Activated CD8-positive, alpha-beta memory T cell treated with anti-CD3 and anti-CD28 coated beads, Interleukin-2, amount 10 ng/mL, durations not matched to agents 7 days and 5 days (primary cell): ENCODE data around the gene ZNF521. TPM values are rescaled to one million over a fixed set of nuclear protein-coding genes. Genes with fewer than 3 reads are reported as not detected.

Experiments used
- ATAC-seq: fragments of 150-1000 bp; cut with Tn5 transposase; one replicate; pipeline ENCODE4 v1.10.0; 2021; ENCODE audit warnings: moderate library complexity
- CTCF ChIA-PET: fragments of 350-600 bp; sonication (Branson Sonifier 250); formaldehyde crosslinking; loops from one replicate; lab custom pipeline; 2021; ENCODE audit warnings: antibody characterized with exemption; lab: Charles Lee
- DNase-seq: peaks from one replicate; pipeline ENCODE4 v3.0.0-alpha.2; 2020
- H3K27ac Mint-ChIP-seq: one replicate; pipeline ENCODE4 v1.8.0; 2021; ENCODE audit warnings: mild to moderate bottlenecking, mixed read lengths
- H3K27me3 Mint-ChIP-seq: one replicate; pipeline ENCODE4 v1.8.0; 2021; ENCODE audit warnings: mixed read lengths
- H3K36me3 Mint-ChIP-seq: one replicate; pipeline ENCODE4 v1.8.0; 2021; ENCODE audit warnings: mild to moderate bottlenecking, mixed read lengths
- H3K4me1 Mint-ChIP-seq: one replicate; pipeline ENCODE4 v1.8.0; 2021; ENCODE audit warnings: mixed read lengths
- H3K4me3 Mint-ChIP-seq: one replicate; pipeline ENCODE4 v1.8.0; 2021; ENCODE audit warnings: mild to moderate bottlenecking, moderate library complexity, mixed read lengths
- H3K9me3 Mint-ChIP-seq: one replicate; pipeline ENCODE4 v1.8.0; 2022; ENCODE audit warnings: low read depth, mixed read lengths
- total RNA-seq, 2 experiments: library from RNA; stranded (reverse); gene quantifications; one replicate each; pipeline ENCODE4 v1.2.3, GENCODE V29; 2021

Gene ZNF521
- total RNA-seq, 2 experiments from 2014 or later = not detected

GRCh38 chr18:25077944-25078723 is 273.8 kb downstream of the ZNF521 start:
- no peaks in the 10 kb centered on the region for H3K36me3 Mint-ChIP-seq
- H3K27ac Mint-ChIP-seq = no peak overlapping the region
- DNase-seq (no peak), ATAC-seq (no peak)
- CTCF ChIA-PET = no interaction called here
- H3K27me3 Mint-ChIP-seq = no peaks in the 10 kb centered on the region
- H3K9me3 Mint-ChIP-seq = peaks cover 4% of the 10 kb centered on the region
- H3K4me3 Mint-ChIP-seq = no peak overlapping the region
- H3K4me1 Mint-ChIP-seq = no peaks in the 10 kb centered on the region

GRCh38 chr18:25077038-25077943 is 274.7 kb downstream of the ZNF521 start:
- Mint-ChIP-seq H3K27me3 (no peaks in the 10 kb centered on the region), H3K9me3 (peaks cover 4% of the 10 kb centered on the region), H3K4me1 (no peaks in the 10 kb centered on the region), H3K36me3 (no peaks in the 10 kb centered on the region), H3K4me3 (no peak overlapping the region), H3K27ac (no peak overlapping the region)
- DNase-seq (no peak), ATAC-seq (no peak)
- CTCF ChIA-PET = no interaction called here

GRCh38 chr18:25075783-25076182 is 276.2 kb downstream of the ZNF521 start:
- CTCF ChIA-PET = no interaction called here

GRCh38 chr18:25075331-25075730 is 276.6 kb downstream of the ZNF521 start:
- CTCF ChIA-PET = no interaction called here
- Mint-ChIP-seq H3K4me3 (no peak overlapping the region), H3K27ac (no peak overlapping the region), H3K36me3 (no peaks in the 10 kb centered on the region), H3K4me1 (no peaks in the 10 kb centered on the region), H3K9me3 (peaks cover 4% of the 10 kb centered on the region), H3K27me3 (no peaks in the 10 kb centered on the region)
- no peak for ATAC-seq
- no peak for DNase-seq

More at GRCh38 chr18:25075783-25076182, 276.2 kb downstream of the ZNF521 start:
- no peaks in the 10 kb centered on the region for H3K36me3 Mint-ChIP-seq
- H3K27ac Mint-ChIP-seq = no peak overlapping the region
- no peak overlapping the region for H3K4me3 Mint-ChIP-seq
- ATAC-seq (no peak), DNase-seq (no peak)
- H3K4me1 Mint-ChIP-seq = no peaks in the 10 kb centered on the region
- peaks cover 4% of the 10 kb centered on the region for H3K9me3 Mint-ChIP-seq
- no peaks in the 10 kb centered on the region for H3K27me3 Mint-ChIP-seq

GRCh38 chr18:25074925-25075324 is 277.0 kb downstream of the ZNF521 start:
- no peak for DNase-seq
- ATAC-seq = no peak
- Mint-ChIP-seq H3K27me3 (no peaks in the 10 kb centered on the region), H3K4me3 (no peak overlapping the region), H3K4me1 (no peaks in the 10 kb centered on the region), H3K27ac (no peak overlapping the region), H3K36me3 (no peaks in the 10 kb centered on the region), H3K9me3 (peaks cover 4% of the 10 kb centered on the region)
- CTCF ChIA-PET = no interaction called here

GRCh38 chr18:25072205-25072604 is 279.8 kb downstream of the ZNF521 start:
- H3K27me3 Mint-ChIP-seq = no peaks in the 10 kb centered on the region
- no peak overlapping the region for H3K27ac Mint-ChIP-seq
- DNase-seq = no peak
- peaks cover 2% of the 10 kb centered on the region for H3K9me3 Mint-ChIP-seq
- H3K36me3 Mint-ChIP-seq = no peaks in the 10 kb centered on the region
- CTCF ChIA-PET = no interaction called here
- no peak for ATAC-seq
- no peaks in the 10 kb centered on the region for H3K4me1 Mint-ChIP-seq
- H3K4me3 Mint-ChIP-seq = no peak overlapping the region

GRCh38 chr18:25067275-25068025 is 284.5 kb downstream of the ZNF521 start:
- Mint-ChIP-seq H3K4me3 (no peak overlapping the region), H3K27ac (no peak overlapping the region), H3K4me1 (no peaks in the 10 kb centered on the region), H3K27me3 (no peaks in the 10 kb centered on the region), H3K36me3 (no peaks in the 10 kb centered on the region), H3K9me3 (no peaks in the 10 kb centered on the region)
- CTCF ChIA-PET = no interaction called here
- DNase-seq = no peak
- ATAC-seq = no peak

- Mint-ChIP-seq H3K9me3 (no peaks in the 10 kb centered on the region), H3K4me1 (no peaks in the 10 kb centered on the region), H3K36me3 (no peaks in the 10 kb centered on the region), H3K27me3 (no peaks in the 10 kb centered on the region), H3K27ac (no peak overlapping the region), H3K4me3 (no peak overlapping the region)
- ATAC-seq (no peak), DNase-seq (no peak)
- CTCF ChIA-PET = no interaction called here
Observed at GRCh38 chr18:25066516-25066915, 285.4 kb downstream of the ZNF521 start.

GRCh38 chr18:25062720-25063119 is 289.2 kb downstream of the ZNF521 start:
- no peak overlapping the region for H3K27ac Mint-ChIP-seq

GRCh38 chr18:25061395-25061794 is 290.6 kb downstream of the ZNF521 start:
- DNase-seq (no peak), ATAC-seq (no peak)
- Mint-ChIP-seq H3K9me3 (no peaks in the 10 kb centered on the region), H3K27ac (no peak overlapping the region), H3K4me1 (no peaks in the 10 kb centered on the region), H3K4me3 (no peak overlapping the region), H3K36me3 (no peaks in the 10 kb centered on the region), H3K27me3 (no peaks in the 10 kb centered on the region)
- CTCF ChIA-PET = no interaction called here

More at GRCh38 chr18:25062720-25063119, 289.2 kb downstream of the ZNF521 start:
- CTCF ChIA-PET = no interaction called here
- ATAC-seq (no peak), DNase-seq (no peak)
- H3K4me1 Mint-ChIP-seq = no peaks in the 10 kb centered on the region
- no peaks in the 10 kb centered on the region for H3K9me3 Mint-ChIP-seq
- no peaks in the 10 kb centered on the region for H3K27me3 Mint-ChIP-seq
- H3K36me3 Mint-ChIP-seq = no peaks in the 10 kb centered on the region
- H3K4me3 Mint-ChIP-seq = no peak overlapping the region

- H3K9me3 Mint-ChIP-seq = no peaks in the 10 kb centered on the region
- H3K4me3 Mint-ChIP-seq = no peak overlapping the region
- no peaks in the 10 kb centered on the region for H3K27me3 Mint-ChIP-seq
- no peaks in the 10 kb centered on the region for H3K4me1 Mint-ChIP-seq
- H3K36me3 Mint-ChIP-seq = no peaks in the 10 kb centered on the region
- CTCF ChIA-PET = no interaction called here
- ATAC-seq = no peak
- no peak overlapping the region for H3K27ac Mint-ChIP-seq
- no peak for DNase-seq
Observed at GRCh38 chr18:25058521-25058920, 293.4 kb downstream of the ZNF521 start.

- Mint-ChIP-seq H3K4me3 (no peak overlapping the region), H3K36me3 (no peaks in the 10 kb centered on the region), H3K27me3 (no peaks in the 10 kb centered on the region), H3K4me1 (no peaks in the 10 kb centered on the region), H3K27ac (no peak overlapping the region), H3K9me3 (no peaks in the 10 kb centered on the region)
- DNase-seq = no peak
- CTCF ChIA-PET = no interaction called here
- ATAC-seq = no peak
Observed at GRCh38 chr18:25057491-25058050, 294.4 kb downstream of the ZNF521 start.

GRCh38 chr18:25056429-25056828 is 295.5 kb downstream of the ZNF521 start:
- Mint-ChIP-seq H3K36me3 (no peaks in the 10 kb centered on the region), H3K27me3 (no peaks in the 10 kb centered on the region), H3K27ac (no peak overlapping the region), H3K4me1 (no peaks in the 10 kb centered on the region), H3K4me3 (no peak overlapping the region), H3K9me3 (no peaks in the 10 kb centered on the region)
- DNase-seq (no peak), ATAC-seq (no peak)
- CTCF ChIA-PET = no interaction called here
